ENCODE results near the gene RPP30.

The RPP30 gene

DNA sequence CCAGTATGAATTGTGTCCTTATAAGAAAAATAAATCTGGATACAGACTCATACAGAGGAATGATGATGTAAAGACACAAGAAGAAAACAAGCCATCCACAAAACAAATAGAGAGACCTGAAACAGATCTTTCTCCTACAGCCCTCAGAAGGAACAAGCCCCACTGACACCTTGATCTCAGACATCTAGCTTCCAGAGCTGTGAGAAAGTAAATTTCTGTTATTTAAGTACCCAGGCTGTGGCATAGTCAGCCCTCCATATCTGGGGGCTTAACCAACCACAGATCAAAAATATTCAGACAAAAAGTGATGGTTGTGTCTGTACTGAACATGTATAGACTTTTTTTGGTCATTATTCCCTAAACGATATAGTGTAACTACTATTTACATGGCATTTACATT is 73.0 kb downstream of the RPP30 start:
- no peak for DNase-seq (ENCODE audit: low spot score)

DNA sequence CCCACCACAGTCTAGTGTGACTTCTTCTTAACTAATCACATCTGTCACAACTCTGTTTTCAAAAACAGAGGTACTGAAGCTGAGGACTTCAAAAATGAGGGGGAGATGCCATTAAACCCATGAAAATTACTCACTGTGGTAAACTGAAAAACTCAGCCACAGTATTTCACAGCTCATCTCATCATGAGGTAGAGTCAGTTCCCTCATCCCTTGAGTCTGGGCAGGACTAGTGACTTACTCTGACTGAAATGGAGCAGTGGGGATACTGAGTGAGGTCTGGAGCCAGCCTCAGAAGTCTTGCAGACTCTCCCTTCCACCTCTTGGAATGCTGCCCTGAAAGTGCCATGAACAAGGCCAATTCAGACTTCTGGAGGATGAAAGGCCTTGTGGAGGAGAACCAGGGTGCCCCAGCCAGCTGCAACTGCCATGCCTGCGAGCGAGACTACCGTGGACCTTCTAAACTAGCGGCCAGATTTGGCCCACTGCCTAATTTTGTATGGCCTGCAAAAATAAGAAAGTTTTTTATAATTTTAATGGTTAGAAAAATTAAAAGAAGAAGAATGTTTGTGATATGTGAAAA is 73.8 kb downstream of the RPP30 start:
- DNase-seq (ENCODE audit: low spot score) = no peak

- no peak for DNase-seq (ENCODE audit: low spot score)
These were observed 75.5 kb downstream of the RPP30 start for GRCh38 chr10:90947030-90947960.

Data from iPS-NIHi11 (cell line).